ENCODE data around the gene PTH2R.
"Not testable (repeated sequence)": the region's sequence is repeated elsewhere in the genome, so short reads cannot be mapped to it uniquely, and the experiment has no call there.

The PTH2R gene

GRCh38 chr2:208396796-208397195 lies 9.8 kb upstream of the PTH2R start:
- DNase-seq (ENCODE audit: low read depth) = not testable (repeated sequence)

GRCh38 chr2:208399201-208399600 lies 7.4 kb upstream of the PTH2R start:
- DNase-seq (ENCODE audit: low read depth) = no peak

GRCh38 chr2:208407667-208408066 lies 1.1 kb downstream of the PTH2R start:
- no peak for DNase-seq (ENCODE audit: low read depth)

- DNase-seq (ENCODE audit: low read depth) = no peak
Measured at GRCh38 chr2:208413931-208414330, 7.3 kb downstream of the PTH2R start.

GRCh38 chr2:208415255-208415654 lies 8.7 kb downstream of the PTH2R start:
- no peak for DNase-seq (ENCODE audit: low read depth)

GRCh38 chr2:208415897-208416296 lies 9.3 kb downstream of the PTH2R start:
- DNase-seq (ENCODE audit: low read depth) = no peak

- no peak for DNase-seq (ENCODE audit: low read depth)
Measured at GRCh38 chr2:208426412-208427045, 19.9 kb downstream of the PTH2R start.

- no peak for DNase-seq (ENCODE audit: low read depth)
Measured at GRCh38 chr2:208437755-208438154, 31.2 kb downstream of the PTH2R start.

- DNase-seq (ENCODE audit: low read depth) = no peak
Measured at GRCh38 chr2:208440716-208441115, 34.1 kb downstream of the PTH2R start.

GRCh38 chr2:208441951-208442350 lies 35.4 kb downstream of the PTH2R start:
- no peak for DNase-seq (ENCODE audit: low read depth)

GRCh38 chr2:208447447-208447846 lies 40.9 kb downstream of the PTH2R start:
- DNase-seq (ENCODE audit: low read depth) = not testable (repeated sequence)

GRCh38 chr2:208451061-208451460 lies 44.5 kb downstream of the PTH2R start:
- DNase-seq (ENCODE audit: low read depth) = no peak

GRCh38 chr2:208454861-208455260 lies 48.3 kb downstream of the PTH2R start:
- no peak for DNase-seq (ENCODE audit: low read depth)

- no peak for DNase-seq (ENCODE audit: low read depth)
Measured at GRCh38 chr2:208463721-208464120, 57.1 kb downstream of the PTH2R start.

- no peak for DNase-seq (ENCODE audit: low read depth)
Measured at GRCh38 chr2:208464205-208464604, 57.6 kb downstream of the PTH2R start.

GRCh38 chr2:208466151-208466919 lies 59.7 kb downstream of the PTH2R start:
- DNase-seq (ENCODE audit: low read depth) = no peak

- DNase-seq (ENCODE audit: low read depth) = no peak
Measured at GRCh38 chr2:208466920-208467298, 60.3 kb downstream of the PTH2R start.

- DNase-seq (ENCODE audit: low read depth) = no peak
Measured at GRCh38 chr2:208467564-208467963, 61.0 kb downstream of the PTH2R start.

- no peak for DNase-seq (ENCODE audit: low read depth)
Measured at GRCh38 chr2:208477741-208478140, 71.1 kb downstream of the PTH2R start.

GRCh38 chr2:208479342-208479741 lies 72.8 kb downstream of the PTH2R start:
- DNase-seq (ENCODE audit: low read depth) = no peak

GRCh38 chr2:208481945-208482344 lies 75.4 kb downstream of the PTH2R start:
- not testable (repeated sequence) for DNase-seq (ENCODE audit: low read depth)

- not testable (repeated sequence) for DNase-seq (ENCODE audit: low read depth)
Measured at GRCh38 chr2:208482453-208483015, 75.9 kb downstream of the PTH2R start.

GRCh38 chr2:208485390-208485789 lies 78.8 kb downstream of the PTH2R start:
- DNase-seq (ENCODE audit: low read depth) = no peak

Data from activated T-cell treated with anti-CD3 and anti-CD28 coated beads for 48 hours (primary cell).